ENCODE measurements around the gene DUSP16. TPM values are rescaled to one million over a fixed set of nuclear protein-coding genes. Genes with fewer than 3 reads are reported as not detected.

The DUSP16 gene
- total and polyA plus RNA-seq, 2 experiments from 2014 or later, result 11.7 to 59.4 TPM

- H3K9me3 Mint-ChIP-seq, result no peaks in the 10 kb centered on the region
- H3K79me2 ChIP-seq (replicated peaks; ENCODE audit: insufficient read depth), result peaks cover 71% of the 10 kb centered on the region
- TF ChIP-seq POLR2AphosphoS5 (IDR thresholded peaks at IDR 0.05; ENCODE audit: low read depth), result no peak
- TF ChIP-seq NANOG (IDR thresholded peaks at IDR 0.05; ENCODE audit: borderline replicate concordance), result no peak
- TF ChIP-seq REST (IDR thresholded peaks at IDR 0.05; ENCODE audit: unreplicated experiment), result no peak
- TF ChIP-seq CTCF (conservative IDR thresholded peaks at IDR 0.05; ENCODE audit: low read depth in 2 of 2), result no peak
- TF ChIP-seq CREB1 (CRISPR knock-in tag; IDR thresholded peaks at IDR 0.05; ENCODE audit: low read depth), result no peak
- TF ChIP-seq EZH2 (IDR thresholded peaks at IDR 0.05; ENCODE audit: low read depth, unreplicated experiment), result no peak
- no peak for TF ChIP-seq JUNB (IDR thresholded peaks at IDR 0.05; ENCODE audit: unreplicated experiment)
- no peak for TF ChIP-seq ZNF114 (CRISPR knock-in tag; IDR thresholded peaks at IDR 0.05)
- TF ChIP-seq ZNF331 (CRISPR knock-in tag; IDR thresholded peaks at IDR 0.05; ENCODE audit: low read depth), result no peak
- no peak for TF ChIP-seq ETS1 (IDR thresholded peaks at IDR 0.05)
- no peak for TF ChIP-seq STAT1 (IDR thresholded peaks at IDR 0.05; ENCODE audit: unreplicated experiment)
These were observed 64.5 kb downstream of the DUSP16 start for GRCh38 chr12:12498210-12498609.

More at GRCh38 chr12:12498210-12498609, 64.5 kb downstream of the DUSP16 start:
- H3K27me3 ChIP-seq (ENCODE audit: insufficient read depth), result no peaks in the 10 kb centered on the region
- H3K27ac ChIP-seq (ENCODE audit: low read depth), result no peak overlapping the region
- H3K27me3 Mint-ChIP-seq (ENCODE audit: insufficient read depth, low read depth, poor library complexity), result peaks cover 3% of the 10 kb centered on the region
- H3F3A ChIP-seq (replicated peaks; ENCODE audit: low read depth), result no peaks in the 10 kb centered on the region
- H3K36me3 Mint-ChIP-seq (ENCODE audit: low read depth), result peaks cover 10% of the 10 kb centered on the region; the same call in 2 of the 3 replicates
- H3K4me3 ChIP-seq, result no peak overlapping the region
- H3K27ac Mint-ChIP-seq, result no peak overlapping the region
- H3K4me1 Mint-ChIP-seq, result peaks cover 26% of the 10 kb centered on the region
- ATAC-seq, result no peak
- DNase-seq (ENCODE audit: low spot score), result no peak
- peaks cover 24% of the 10 kb centered on the region; the same call in 1 of the 2 replicates for H4K20me1 ChIP-seq (replicated peaks; ENCODE audit: insufficient read depth)
- no peak overlapping the region for H3K4me3 Mint-ChIP-seq
- no peak overlapping the region for H2AFZ ChIP-seq
- H3K36me3 ChIP-seq (ENCODE audit: insufficient read depth), result peaks cover 8% of the 10 kb centered on the region; the same call in 1 of the 2 replicates
- H3K9me2 ChIP-seq (ENCODE audit: insufficient read depth), result no peaks in the 10 kb centered on the region
- peaks cover 24% of the 10 kb centered on the region for H3K4me1 ChIP-seq (ENCODE audit: insufficient read depth)
- no peak overlapping the region for H3K4me2 ChIP-seq

Data from GM23338 (cell line).